NCI-H1694 treated with DMSO at 0.1 percent for 48 hours (cell line): Measurements from ENCODE around the gene KRTAP10-10.
A peak's percentile ranks its signal among the peaks of the same experiment; 100 is the strongest.
"Not testable (repeated sequence)": the region's sequence is repeated elsewhere in the genome, so short reads cannot be mapped to it uniquely, and the experiment has no call there.

Experiments used
- DNase-seq: peaks from one replicate; lab custom pipeline; 2025; lab: John Stamatoyannopoulos, UW

KRTAP10-10 gene

DNA sequence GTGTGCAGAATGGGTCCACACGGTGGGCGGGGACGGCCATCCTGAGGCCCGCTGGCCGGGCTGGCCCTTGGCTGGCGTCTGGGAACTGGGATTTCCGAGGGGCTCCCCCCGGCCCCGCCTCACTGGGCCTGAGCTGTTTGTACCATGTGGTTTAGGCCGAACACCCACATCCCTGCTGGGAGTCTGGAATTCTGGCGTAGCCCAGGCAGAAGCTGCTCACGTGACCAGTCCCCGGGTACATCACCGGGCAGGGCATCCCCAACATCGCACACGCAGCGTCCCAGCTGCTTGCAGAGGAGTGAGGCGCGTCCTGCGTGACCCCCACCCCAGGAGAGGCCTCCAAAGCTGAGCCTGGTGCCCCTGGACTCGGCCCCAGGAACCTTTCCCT, 34.7 kb upstream of the KRTAP10-10 start:
- no peak for DNase-seq

DNA sequence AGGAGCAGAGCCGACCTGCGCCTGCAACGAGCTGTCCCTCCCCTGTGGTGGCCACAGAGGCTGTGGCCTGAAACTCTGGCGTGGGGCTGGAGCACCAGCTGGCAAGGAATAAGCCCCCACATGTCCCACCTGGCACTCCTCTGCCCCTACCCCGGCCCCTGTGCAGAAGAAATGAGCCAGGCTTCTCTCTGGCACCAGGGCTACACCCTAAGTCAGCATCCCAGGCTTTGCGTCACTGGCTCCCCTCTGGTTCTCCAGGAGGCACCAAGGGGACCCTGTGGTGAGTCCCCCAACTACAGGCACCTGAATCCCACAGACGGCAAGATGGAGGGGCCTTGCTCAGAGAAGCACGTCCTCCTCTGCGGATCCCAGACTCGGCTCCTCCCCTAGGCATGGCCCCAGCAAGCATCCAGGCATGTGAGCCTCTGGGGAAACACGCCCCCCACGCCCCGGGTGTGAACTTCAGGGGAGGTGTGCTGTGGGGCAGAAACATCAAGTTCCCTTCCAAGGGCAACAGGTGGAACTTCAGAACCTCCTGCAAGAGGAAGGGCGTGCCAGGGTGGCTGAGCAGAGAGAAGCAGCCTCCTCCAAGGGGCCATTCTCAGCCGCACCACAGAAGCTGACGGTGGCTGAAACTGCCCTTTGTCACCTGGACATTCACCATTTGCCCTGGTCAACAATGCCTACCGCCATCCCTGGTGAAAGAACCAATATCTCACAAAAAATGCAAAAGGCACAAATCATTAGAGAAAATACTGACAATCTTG, 33.9 kb upstream of the KRTAP10-10 start:
- no peak for DNase-seq

DNA sequence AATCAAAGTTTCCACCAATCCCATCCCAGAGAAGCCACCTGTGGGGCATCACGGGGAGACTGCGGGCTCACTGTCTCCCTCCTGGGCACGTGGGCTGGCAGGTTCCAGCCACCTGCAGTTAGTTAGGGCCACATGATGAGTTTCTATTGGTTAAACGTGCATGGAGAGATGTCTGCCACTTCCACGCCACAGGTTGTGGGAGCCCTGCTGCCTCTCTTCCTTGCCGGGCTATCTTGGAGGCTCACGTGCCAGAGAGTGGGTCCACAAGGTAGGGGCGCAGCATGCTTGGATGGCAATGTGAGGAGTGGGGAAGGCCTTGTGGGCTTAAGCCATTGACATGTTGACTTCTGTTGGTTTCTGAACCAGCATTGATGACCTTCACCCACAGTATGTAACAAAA, 33.2 kb upstream of the KRTAP10-10 start:
- DNase-seq: no peak

DNA sequence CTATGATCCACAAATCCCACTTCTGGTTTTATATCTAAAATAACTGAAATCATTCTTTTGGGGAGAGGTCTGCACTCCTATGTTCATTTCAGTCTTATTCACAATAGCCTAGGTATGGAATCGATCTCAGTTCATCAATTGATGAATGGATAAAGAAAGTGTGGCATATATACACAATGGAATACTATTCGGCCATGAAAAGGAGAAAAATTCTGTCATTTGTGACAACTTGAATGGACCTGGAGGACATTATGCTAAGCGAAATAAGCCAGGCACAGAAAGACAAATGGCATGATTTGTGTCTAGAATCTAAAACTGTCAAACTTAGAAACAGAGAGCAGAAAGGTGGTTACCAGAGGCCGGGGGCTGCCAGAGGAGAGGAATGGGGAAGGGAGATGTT, 30.7 kb upstream of the KRTAP10-10 start:
- no peak for DNase-seq

DNA sequence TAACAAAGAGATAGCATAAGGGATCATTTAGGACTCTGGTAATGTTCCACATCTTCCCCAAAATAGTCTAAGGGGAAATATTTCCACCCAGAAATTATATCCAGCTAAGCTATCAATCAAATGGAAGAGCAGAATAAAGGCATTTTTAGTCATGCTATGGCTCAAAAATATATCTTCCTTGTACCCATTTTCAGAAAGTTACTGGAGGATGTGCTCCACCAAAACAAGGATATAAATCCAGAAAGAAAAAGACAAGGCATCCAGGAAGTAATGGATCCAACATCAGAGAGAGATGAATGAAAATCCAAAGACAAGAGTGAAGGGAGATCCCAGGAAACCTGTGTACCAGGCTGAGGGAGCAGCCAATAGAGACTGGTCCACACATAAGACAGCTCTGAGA, 28.0 kb upstream of the KRTAP10-10 start:
- DNase-seq: no peak

DNA sequence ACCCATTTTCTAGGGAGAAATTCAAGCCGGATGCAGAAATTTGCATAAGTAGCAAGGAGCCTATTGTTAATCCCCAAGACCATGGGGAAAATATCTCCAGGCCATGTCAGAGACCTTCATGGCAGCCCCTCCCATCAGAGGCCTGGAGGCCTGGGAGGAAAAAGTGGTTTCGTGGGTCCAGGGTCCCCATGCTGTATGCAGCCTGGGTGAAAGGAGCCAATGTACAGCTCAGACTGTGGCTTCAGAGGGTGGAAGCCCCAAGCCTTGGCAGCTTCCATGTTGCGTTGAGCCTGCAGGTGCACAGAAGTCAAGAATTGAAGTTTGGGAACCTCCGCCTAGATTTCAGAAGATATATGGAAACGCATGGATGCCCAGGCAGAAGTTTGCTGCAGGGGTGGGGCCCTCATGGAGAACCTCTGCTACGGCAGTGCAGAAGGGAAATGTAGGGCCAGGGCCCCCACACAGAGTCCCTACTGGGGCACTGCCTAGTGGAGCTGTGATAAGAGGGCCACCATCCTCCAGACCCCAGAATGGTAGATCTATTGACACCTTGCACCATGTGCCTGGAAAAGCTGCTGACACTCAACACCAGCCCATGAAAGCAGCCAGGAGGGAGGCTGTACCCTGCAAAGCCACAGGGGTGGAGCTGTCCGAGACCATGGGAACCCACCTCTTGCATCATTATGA, 26.9 kb upstream of the KRTAP10-10 start:
- DNase-seq: not testable (repeated sequence)

DNA sequence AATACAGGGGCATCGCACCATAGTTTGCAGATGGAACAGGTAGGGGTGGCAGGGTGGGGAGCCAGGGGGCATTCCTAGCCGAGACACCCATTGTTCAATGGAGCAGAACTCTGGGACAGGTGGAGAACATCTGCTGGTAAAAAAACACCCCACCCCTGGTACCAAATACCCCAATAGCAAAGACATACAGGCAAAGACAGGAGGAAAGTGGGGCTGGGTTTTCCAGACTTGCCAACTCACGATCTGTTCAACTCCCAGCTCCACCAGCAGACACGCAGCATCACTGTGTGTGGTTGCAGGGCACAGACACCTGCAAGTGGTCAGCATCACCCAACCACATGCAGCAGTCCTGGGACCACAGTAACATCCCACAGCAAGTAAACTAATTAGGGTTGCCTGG, 25.6 kb upstream of the KRTAP10-10 start:
- DNase-seq: no peak

DNA sequence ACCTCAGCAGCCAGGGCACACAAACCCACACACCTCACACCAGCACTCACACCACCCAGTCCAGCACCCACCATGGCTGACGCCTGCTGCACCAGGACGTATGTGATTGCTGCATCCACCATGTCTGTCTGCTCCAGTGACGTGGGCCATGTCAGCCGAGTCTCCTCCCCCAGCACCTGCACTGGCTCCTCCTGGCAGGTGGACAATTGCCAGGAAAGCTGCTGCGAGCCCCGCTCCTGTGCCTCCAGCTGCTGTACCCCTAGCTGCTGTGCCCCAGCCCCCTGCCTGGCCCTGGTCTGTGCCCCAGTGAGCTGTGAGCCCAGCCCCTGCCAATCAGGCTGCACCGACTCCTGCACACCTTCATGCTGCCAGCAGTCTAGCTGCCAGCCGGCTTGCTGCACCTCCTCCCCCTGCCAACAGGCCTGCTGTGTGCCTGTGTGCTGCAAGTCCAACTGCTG, 25.1 kb upstream of the KRTAP10-10 start, which contains the start of gene KRTAP10-8:
Gene KRTAP10-8, plus strand, starts transcription at position 51 of the 458 bp plus-strand sequence. Its CDS starts 22 bp downstream, at position 73.
- DNase-seq: no peak

DNA sequence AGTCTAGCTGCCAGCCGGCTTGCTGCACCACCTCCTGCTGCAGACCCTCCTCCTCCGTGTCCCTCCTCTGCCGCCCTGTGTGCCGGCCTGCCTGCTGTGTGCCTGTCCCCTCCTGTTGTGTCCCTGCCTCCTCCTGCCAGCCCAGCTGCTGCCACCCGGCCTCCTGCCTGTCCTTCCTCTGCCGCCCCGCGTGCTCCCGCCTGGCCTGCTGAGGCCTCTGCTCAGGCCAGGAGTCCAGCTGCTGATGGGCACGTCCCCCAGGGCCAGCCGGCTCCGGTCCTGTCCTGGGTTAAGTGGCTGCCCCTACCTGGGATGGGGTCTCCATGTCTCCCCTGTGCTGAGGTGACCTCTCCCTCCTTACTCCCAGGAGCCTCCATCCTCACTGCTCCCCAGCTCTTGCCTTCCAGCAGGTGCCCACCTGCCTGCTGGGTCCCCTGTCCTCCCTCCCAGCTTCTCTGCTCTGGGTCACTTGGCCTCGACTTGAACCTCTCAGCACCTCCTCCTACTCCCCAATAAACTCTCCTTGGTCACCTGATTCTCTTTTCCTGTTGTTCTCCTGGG, 24.4 kb upstream of the KRTAP10-10 start:
- no peak for DNase-seq

DNA sequence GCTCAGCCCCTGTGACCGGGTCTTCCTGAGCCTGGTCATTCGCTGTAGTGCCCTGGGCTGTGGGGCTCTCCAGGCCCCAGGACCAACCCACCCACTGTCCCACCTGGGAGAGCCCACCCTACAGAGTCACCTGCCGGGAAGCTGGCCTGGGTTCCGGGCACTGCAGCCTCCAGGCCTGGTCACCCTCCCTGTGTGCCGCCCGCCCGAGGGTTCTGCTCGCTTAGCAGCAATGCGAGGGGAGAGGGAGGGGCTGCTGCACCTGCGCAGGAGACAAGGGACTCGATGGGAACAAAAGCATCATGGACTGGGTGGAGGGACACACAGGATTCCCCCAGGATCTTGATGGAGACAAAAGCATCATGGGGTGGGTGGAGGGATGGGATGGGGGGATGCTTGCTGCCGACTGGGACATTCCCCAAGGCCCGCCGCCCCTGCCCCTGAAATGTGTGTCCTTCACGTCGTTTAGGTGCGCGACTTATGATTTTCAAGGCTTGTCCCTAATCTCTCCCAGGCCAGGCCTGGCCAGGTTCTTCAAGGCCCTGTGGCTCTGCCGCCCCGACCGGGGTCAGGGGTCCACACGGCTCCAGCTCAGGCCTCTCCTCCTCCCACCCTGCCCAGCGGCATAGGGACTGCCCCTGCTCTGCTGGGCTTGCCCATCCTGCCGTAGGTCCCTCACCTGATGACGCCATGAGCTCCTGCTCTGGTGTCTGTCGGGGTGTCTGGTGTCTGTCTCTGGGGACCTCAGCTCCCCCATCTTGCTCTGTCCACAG, 23.6 kb upstream of the KRTAP10-10 start:
- DNase-seq: no peak

DNA sequence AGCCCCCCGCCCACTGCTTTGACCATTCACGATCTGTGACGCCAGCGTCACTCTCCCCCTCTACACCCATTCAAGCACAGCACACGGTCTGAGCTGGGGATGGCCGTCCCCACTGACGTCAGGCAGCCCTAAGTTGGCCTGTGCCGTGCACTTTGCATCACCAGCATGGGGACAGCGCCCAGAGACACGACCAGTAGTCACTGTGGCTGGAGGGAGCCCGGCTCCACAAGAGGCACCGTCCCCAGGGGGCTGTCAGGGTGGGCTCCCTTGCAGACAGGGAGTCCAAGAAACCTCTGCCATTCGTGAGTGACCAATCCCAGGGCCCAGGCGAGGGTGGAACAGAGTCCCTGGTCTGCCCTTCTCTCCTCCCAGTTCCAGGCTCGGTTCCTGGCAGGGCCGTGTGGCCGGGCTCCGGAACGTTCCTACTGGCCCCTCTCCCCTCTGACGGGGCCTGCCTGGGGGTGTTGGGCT, 23.0 kb upstream of the KRTAP10-10 start:
- DNase-seq: no peak

DNA sequence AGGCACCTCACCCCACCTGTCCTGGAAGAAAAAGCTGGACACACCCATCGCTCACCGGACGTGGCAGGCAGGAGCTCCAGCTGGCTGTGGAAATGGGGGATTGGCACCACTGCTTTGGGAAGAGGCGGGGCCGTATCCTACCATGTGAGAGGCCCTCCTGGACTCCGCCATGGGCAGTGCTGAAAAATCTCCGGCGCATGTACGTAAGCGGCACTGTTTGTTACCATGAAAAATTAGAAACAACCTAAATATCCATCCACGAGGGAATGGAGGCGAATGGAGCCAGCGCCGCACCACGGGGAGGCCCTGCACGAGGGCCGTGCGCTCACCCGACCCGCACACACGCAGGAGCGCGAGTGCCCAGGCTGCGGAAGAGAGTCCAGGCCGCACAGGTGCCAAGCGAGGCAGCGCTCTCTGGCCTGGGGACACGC, 22.2 kb upstream of the KRTAP10-10 start:
- DNase-seq: no peak

DNA sequence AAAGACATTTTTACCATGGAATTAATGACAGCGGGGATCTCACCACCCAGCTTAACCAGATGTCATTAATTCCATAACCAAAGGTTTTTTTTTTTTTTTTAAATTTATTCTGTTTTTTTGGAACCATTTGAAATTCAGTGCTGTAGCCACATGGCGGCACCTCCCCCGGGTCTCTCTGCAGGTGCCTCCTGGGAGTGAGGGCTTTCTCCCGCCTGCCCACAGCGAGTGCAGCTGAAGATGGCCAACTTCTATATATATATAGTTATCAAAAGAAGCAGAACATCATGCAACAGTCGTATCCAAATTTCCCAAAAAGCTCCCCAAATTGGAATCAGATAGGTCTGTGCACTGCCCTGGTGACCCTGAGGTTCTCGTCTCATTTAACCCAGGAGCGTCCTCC, 21.7 kb upstream of the KRTAP10-10 start:
- DNase-seq: no peak

DNA sequence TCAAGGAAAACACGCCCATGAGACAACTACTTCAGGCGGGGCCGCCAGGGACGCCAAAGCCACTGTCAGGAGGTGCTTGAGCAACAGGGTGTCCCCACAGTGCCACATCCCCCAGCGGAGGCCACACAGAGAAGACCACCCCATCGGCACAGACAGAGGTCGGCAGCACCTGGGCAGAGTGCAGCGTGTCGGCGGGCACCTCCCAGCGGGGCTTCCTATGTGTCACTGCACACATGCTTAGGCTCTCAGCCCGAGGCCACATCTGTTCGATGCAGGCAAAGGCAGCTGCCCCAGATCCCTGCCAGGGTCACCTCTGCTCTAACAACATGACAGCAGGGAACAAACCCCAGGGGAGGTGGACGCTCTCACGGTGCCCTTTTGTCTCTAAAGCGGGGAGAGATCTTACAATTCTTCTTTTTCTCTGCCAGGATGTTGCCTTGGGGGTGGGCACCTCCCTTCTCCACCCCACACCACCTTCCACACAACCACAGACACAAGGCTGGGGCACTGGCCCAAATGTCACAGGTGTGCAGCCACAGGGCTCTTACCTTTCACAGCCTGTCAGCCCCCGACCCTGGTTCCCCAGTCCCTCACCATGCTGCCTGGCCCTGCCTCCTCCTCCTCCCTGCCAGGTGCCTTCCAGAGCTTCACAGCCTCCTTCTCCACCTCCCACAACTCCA, 21.1 kb upstream of the KRTAP10-10 start:
- peak; percentile 30 for DNase-seq

DNA sequence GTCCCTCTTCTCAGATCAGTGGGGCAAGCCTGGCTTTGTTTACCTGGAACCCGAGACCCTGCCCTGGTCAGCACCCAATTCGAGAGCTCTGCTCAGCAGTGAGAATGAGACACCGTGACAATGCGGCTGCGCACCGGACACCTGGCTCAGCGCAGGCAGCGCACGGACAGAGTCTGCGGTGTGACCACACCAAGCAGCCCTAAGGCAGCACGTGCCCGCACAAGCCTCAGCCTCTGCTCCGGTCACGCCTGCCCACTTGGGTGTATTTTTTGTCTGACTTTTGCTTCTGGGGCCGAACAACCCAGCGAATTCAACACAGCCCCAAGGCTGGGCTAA, 20.6 kb upstream of the KRTAP10-10 start:
- DNase-seq: no peak

DNA sequence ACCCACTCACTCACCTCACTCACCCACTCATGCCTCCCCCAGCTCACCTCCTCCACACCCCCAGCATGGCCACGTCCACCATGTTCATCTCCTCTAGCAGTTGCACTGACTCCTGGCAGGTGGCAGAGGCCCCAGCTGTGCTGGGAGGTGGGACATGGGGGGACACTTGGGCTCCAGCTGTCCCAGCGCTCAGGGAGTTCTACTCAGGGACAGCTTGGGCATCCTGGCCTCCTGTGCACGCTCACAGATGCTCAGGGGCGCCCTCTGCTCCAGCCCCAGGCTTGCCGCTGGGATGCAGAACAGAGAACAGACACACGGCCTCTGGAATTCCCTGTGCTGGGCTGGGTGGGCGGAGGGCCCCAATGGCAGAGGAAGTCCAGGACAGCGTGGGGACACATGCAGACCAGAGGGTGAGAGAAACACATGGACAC, 20.1 kb upstream of the KRTAP10-10 start:
- DNase-seq: no peak

DNA sequence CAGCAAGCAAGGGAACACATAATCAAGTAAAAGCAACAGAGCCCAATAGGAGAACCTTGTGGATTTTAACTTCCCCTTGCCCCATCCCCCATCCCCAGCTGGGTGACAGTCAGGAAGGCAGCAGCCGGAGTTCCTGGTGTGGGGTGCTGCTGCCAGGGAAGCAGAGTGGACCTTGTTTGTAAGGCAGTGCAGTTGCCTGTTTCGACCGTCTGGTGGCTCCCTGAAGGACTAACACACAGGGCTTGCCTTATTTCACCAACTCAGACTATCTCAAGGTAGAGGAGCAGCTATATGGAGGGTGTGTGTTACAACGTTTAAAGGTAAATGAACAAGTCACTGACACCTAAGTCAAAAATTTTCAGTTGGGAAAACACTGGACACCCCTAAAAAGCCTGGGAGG, 18.7 kb upstream of the KRTAP10-10 start:
- DNase-seq: no peak

DNA sequence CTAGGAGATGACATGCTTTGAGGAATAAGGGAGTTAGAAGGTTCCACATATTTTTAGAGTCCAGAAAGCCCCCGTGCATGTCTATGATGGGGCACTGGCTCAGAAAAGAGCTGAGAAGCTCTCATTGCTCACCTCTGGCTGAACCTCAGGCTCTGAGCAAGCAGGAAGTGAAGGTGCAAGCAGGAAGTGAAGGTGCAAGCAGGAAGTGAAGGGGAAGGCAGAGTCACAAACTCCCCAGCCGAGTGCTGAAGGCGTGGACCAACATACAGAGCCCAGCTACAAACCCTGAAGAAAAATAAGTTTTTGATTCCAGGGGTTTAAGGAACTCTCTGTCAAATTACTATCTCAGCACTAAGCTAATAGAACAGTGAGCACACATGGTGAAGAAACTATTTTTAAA, 18.2 kb upstream of the KRTAP10-10 start:
- no peak for DNase-seq

DNA sequence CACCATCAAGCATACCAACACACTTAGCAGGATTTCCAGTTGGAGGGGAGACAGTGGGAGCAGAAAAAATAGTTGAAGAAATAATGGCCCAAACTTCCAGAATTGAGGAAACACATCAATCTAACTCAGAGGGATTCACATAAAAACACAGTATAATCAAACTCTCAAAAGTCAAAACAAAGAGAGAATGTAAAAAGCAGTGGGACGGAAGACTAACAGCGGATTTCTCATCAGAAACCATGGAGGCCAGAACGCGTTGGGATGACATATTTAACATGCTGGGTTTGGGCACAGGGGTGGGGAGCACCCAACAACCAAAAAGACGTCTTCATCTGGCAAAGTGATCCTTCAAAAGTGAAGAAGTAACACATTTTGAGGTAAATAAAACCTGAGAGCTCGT, 17.3 kb upstream of the KRTAP10-10 start:
- no peak for DNase-seq

DNA sequence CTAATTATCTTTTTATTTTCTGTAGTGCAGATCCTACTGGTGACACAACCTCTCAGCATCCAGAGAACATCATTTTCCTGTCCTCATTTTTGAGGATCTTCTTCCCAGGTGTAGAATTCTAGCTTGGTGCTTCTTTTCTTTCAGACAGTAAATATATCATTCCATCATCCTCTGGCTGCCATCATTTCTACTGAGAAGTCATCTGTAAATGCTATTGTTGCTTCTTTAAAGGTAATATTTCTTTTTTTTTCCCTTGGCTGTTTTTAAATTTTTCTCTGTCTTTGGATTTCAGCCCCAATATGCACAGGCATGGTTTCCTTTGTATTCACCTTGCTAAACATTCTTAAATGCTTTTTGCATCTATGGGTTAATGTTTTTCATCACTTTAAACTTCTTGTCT, 13.6 kb upstream of the KRTAP10-10 start:
- no peak for DNase-seq

DNA sequence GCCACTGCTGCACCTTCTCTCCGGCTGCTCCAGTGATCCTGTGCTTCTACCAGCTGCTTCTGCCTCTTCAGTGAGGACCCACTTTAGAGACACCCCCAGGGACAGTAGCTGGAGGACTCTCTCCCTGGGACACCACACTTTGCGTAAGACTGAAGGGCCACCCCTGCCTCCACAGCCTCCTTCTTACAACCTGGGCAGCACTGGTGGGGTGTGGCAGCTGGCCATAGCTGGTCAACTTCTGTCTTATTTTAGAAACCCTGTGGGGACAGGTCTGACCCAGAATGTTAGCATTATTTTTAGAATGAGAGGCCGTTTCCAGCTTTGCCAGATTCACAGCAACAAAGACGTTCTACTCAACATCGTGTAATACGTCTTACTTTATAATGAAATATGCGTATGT, 11.4 kb upstream of the KRTAP10-10 start:
- DNase-seq: no peak

DNA sequence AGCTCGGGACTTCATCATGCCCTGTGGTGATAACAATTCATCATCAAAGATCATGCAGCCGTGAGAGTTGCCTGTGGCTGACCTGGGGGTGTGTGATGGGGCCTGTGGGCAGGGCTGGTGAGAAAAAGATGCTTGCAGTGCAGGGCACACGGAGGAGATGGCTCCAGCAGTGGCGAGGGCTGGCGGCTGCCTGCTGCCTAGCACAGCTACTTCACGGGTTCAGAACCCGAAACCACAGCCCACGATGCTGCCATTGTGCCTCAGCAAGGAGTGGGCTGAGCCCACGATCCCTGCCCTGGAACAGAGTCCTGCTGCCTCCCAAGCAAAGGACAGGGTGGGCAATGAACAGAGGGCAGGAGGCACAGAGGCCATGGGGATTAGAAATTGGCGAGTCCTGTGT, 10.9 kb upstream of the KRTAP10-10 start:
- no peak for DNase-seq
